Measurements from ENCODE around the gene NIPBL. TPM values are rescaled to one million over a fixed set of nuclear protein-coding genes. Genes with fewer than 3 reads are reported as not detected.

NIPBL gene
- polyA plus RNA-seq, 1 of the 3 experiments (the other 2 are of a cell fraction): 5.2 TPM

DNA sequence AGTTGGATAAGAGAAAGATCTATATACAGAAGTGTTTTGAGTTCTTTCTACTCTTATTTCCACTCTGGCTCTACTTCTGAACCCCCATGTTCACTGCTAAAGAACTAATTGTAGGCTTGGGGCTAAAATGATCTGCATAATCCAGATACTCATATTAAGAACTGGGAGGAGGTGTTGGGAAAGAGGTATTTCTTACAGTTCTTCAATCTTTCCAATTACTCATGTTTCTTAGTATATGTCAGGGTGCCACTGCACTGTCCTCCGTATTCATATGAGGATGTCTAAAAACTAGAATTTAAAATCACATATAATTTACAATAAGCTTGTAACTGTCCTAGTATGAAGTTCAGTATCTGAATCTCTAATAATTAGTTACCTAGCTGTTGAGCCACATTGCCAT is 12.7 kb downstream of the NIPBL start:
- ChIA-PET CTCF (no interaction called here), POLR2A (no interaction called here)
- peaks cover 99% of the 10 kb centered on the region for H3K79me2 ChIP-seq (ENCODE audit: insufficient read depth)

DNA sequence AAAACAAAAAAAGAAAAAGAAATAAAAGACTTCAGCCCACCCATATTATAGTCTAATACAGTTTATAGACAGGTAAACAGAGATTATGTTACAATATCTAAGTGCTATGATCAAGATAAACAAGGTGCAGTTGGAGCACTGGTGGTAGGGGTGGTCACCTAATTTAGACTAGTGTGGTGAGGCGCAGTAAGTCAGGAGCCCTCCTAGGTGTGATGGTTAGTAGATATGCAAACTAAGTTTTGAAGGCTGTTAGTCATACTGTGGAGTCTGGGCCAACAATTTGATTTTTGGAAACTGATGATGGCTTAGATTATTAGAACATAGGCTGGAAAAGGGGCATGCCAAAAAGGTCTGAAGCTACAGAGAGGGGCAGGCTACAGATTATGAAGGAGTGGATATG is 14.7 kb downstream of the NIPBL start:
- H2AFZ ChIP-seq (ENCODE audit: low read depth): no peak overlapping the region
- H3F3A ChIP-seq (replicated peaks; ENCODE audit: insufficient read depth): no peaks in the 10 kb centered on the region
- peaks cover 99% of the 10 kb centered on the region for H3K79me2 ChIP-seq (ENCODE audit: insufficient read depth)
- no peaks in the 10 kb centered on the region for H3K9me3 ChIP-seq
- TF ChIP-seq RXRA (IDR thresholded peaks at IDR 0.05; ENCODE audit: borderline replicate concordance, low read depth) (no peak), RAD21 (IDR thresholded peaks at IDR 0.05; ENCODE audit: low read length) (no peak), FOSL2 (IDR thresholded peaks at IDR 0.05; ENCODE audit: borderline replicate concordance, low read depth) (no peak), GATA2 (CRISPR knock-in tag; IDR thresholded peaks at IDR 0.05) (no peak), RFX5 (IDR thresholded peaks at IDR 0.05; ENCODE audit: low read length) (no peak), ELF1 (IDR thresholded peaks at IDR 0.05) (no peak), EZH2phosphoT487 (IDR thresholded peaks at IDR 0.05; ENCODE audit: borderline replicate concordance, low read depth) (no peak), TEAD4 (IDR thresholded peaks at IDR 0.05; ENCODE audit: borderline replicate concordance, insufficient read depth) (no peak), USF1 (IDR thresholded peaks at IDR 0.05; ENCODE audit: borderline replicate concordance, low read depth) (no peak), YY1 (IDR thresholded peaks at IDR 0.05; ENCODE audit: low read depth) (no peak)
- TF ChIP-seq, protein P1, sequence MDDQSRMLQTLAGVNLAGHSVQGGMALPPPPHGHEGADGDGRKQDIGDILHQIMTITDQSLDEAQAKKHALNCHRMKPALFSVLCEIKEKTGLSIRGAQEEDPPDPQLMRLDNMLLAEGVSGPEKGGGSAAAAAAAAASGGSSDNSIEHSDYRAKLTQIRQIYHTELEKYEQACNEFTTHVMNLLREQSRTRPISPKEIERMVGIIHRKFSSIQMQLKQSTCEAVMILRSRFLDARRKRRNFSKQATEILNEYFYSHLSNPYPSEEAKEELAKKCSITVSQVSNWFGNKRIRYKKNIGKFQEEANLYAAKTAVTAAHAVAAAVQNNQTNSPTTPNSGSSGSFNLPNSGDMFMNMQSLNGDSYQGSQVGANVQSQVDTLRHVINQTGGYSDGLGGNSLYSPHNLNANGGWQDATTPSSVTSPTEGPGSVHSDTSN (IDR thresholded peaks at IDR 0.05): no peak
- TF ChIP-seq, protein P2, sequence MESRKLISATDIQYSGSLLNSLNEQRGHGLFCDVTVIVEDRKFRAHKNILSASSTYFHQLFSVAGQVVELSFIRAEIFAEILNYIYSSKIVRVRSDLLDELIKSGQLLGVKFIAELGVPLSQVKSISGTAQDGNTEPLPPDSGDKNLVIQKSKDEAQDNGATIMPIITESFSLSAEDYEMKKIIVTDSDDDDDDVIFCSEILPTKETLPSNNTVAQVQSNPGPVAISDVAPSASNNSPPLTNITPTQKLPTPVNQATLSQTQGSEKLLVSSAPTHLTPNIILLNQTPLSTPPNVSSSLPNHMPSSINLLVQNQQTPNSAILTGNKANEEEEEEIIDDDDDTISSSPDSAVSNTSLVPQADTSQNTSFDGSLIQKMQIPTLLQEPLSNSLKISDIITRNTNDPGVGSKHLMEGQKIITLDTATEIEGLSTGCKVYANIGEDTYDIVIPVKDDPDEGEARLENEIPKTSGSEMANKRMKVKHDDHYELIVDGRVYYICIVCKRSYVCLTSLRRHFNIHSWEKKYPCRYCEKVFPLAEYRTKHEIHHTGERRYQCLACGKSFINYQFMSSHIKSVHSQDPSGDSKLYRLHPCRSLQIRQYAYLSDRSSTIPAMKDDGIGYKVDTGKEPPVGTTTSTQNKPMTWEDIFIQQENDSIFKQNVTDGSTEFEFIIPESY (IDR thresholded peaks at IDR 0.05; ENCODE audit: borderline replicate concordance, low read depth): no peak
- TF ChIP-seq, protein P3, sequence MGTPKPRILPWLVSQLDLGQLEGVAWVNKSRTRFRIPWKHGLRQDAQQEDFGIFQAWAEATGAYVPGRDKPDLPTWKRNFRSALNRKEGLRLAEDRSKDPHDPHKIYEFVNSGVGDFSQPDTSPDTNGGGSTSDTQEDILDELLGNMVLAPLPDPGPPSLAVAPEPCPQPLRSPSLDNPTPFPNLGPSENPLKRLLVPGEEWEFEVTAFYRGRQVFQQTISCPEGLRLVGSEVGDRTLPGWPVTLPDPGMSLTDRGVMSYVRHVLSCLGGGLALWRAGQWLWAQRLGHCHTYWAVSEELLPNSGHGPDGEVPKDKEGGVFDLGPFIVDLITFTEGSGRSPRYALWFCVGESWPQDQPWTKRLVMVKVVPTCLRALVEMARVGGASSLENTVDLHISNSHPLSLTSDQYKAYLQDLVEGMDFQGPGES (IDR thresholded peaks at IDR 0.05; ENCODE audit: low read depth, low read length): no peak
- H3K27me3 ChIP-seq (ENCODE audit: insufficient read depth): no peaks in the 10 kb centered on the region
- no peak overlapping the region for H3K4me3 ChIP-seq (ENCODE audit: low read depth in 2 of 2, low read length in 1 of 2)
- ChIA-PET CTCF (no interaction called here), POLR2A (no interaction called here)
- H3K9me2 ChIP-seq: no peaks in the 10 kb centered on the region
- peaks cover 0 to 1% of the 10 kb centered on the region in 2 experiments; a peak in 1 of 4 replicates for H3K4me1 ChIP-seq (ENCODE audit: control insufficient read depth in 1 of 2, insufficient read depth in 2 of 2, low read depth in 1 of 2, low read length in 1 of 2)
- peaks cover 4 to 5% of the 10 kb centered on the region in 2 experiments for H3K36me3 ChIP-seq (replicated peaks in 1 of 2; ENCODE audit: control insufficient read depth in 1 of 2, insufficient read depth in 2 of 2, low read length in 1 of 2)
- no peak overlapping the region for H3K9ac ChIP-seq
- no peak overlapping the region for H3K4me2 ChIP-seq
- WGBS (ENCODE audit: low lambda C conversion rate): 100% methylated on average over 1 of the region's 1 CpG
- H3K27ac ChIP-seq (ENCODE audit: low read depth in 2 of 2, low read length in 1 of 2): no peak overlapping the region
- DNase-seq: no peak
- H4K20me1 ChIP-seq (ENCODE audit: insufficient read depth): peaks cover 90% of the 10 kb centered on the region

More for the DNA sequence above, 12.7 kb downstream of the NIPBL start:
- Histone ChIP-seq H3K4me2 (no peak overlapping the region), H3F3A (replicated peaks; ENCODE audit: insufficient read depth) (no peaks in the 10 kb centered on the region), H3K36me3 (replicated peaks in 1 of 2; ENCODE audit: control insufficient read depth in 1 of 2, insufficient read depth in 2 of 2, low read length in 1 of 2) (peaks cover 0 to 5% of the 10 kb centered on the region in 2 experiments), H3K4me3 (ENCODE audit: low read depth in 2 of 2, low read length in 1 of 2) (no peak overlapping the region), H3K9ac (no peak overlapping the region), H3K9me2 (no peaks in the 10 kb centered on the region), H3K9me3 (no peaks in the 10 kb centered on the region), H2AFZ (ENCODE audit: low read depth) (no peak overlapping the region), H3K27me3 (ENCODE audit: insufficient read depth) (no peaks in the 10 kb centered on the region), H4K20me1 (ENCODE audit: insufficient read depth) (peaks cover 91% of the 10 kb centered on the region), H3K4me1 (ENCODE audit: control insufficient read depth in 1 of 2, insufficient read depth in 2 of 2, low read depth in 1 of 2, low read length in 1 of 2) (peaks cover 0 to 6% of the 10 kb centered on the region in 2 experiments; a peak in 1 of 4 replicates), H3K27ac (ENCODE audit: low read depth in 2 of 2, low read length in 1 of 2) (no peak overlapping the region)
- WGBS (ENCODE audit: low lambda C conversion rate): 89% methylated on average over 1 of the region's 1 CpG
- DNase-seq: no peak
- TF ChIP-seq TAF1 (IDR thresholded peaks at IDR 0.05; ENCODE audit: borderline replicate concordance, low read depth, low read length) (no peak), EZH2phosphoT487 (IDR thresholded peaks at IDR 0.05; ENCODE audit: borderline replicate concordance, low read depth) (no peak), GATA2 (CRISPR knock-in tag; IDR thresholded peaks at IDR 0.05) (no peak), GABPA (IDR thresholded peaks at IDR 0.05; ENCODE audit: low read depth) (no peak), RAD21 (IDR thresholded peaks at IDR 0.05; ENCODE audit: low read length) (no peak), RFX5 (IDR thresholded peaks at IDR 0.05; ENCODE audit: low read length) (no peak)
- TF ChIP-seq, protein P2 (IDR thresholded peaks at IDR 0.05; ENCODE audit: borderline replicate concordance, low read depth): no peak
- TF ChIP-seq, protein P1 (IDR thresholded peaks at IDR 0.05): no peak

Data from SK-N-SH (cell line).